Epithelial cell of esophagus (primary cell): Measurements from ENCODE around the gene GOLM1.

Experiments
- DNase-seq: peaks from one replicate; pipeline ENCODE4 v3.0.0; 2010; ENCODE audit warnings: low read depth
- H3K4me3 ChIP-seq: 2 replicates; pipeline ENCODE4 v1.5.1; 2011; ENCODE audit warnings: mild to moderate bottlenecking, low read length, control low read depth
- CTCF ChIP-seq: IDR thresholded peaks from 2 replicates; pipeline ENCODE4 v1.5.1; 2011; ENCODE audit warnings: low read depth, mild to moderate bottlenecking, low read length, control low read depth, inconsistent platforms; ENCODE audit not compliant: insufficient read depth; ENCODE audit errors: missing control alignments

The GOLM1 gene

GRCh38 chr9:86009133-86009532 is 90.2 kb downstream of the GOLM1 start:
- DNase-seq: no peak
- H3K4me3 ChIP-seq: no peak overlapping the region
- TF ChIP-seq CTCF: no peak

GRCh38 chr9:86005253-86005775 is 94.0 kb downstream of the GOLM1 start:
- TF ChIP-seq CTCF: no peak
- DNase-seq: no peak

GRCh38 chr9:85995599-85995998 is 103.8 kb downstream of the GOLM1 start:
- DNase-seq: no peak
- TF ChIP-seq CTCF: no peak
- no peak overlapping the region for H3K4me3 ChIP-seq

More at GRCh38 chr9:86005253-86005775, 94.0 kb downstream of the GOLM1 start:
- no peak overlapping the region for H3K4me3 ChIP-seq

- H3K4me3 ChIP-seq: no peak overlapping the region
- DNase-seq: no peak
- TF ChIP-seq CTCF: no peak
Observed at GRCh38 chr9:85995097-85995496, 104.3 kb downstream of the GOLM1 start.

- no peak for TF ChIP-seq CTCF
- H3K4me3 ChIP-seq: no peak overlapping the region
- DNase-seq: no peak
Observed at GRCh38 chr9:85994191-85994590, 105.2 kb downstream of the GOLM1 start.

- DNase-seq: no peak
- TF ChIP-seq CTCF: no peak
Observed at GRCh38 chr9:85987236-85987635, 112.1 kb downstream of the GOLM1 start.

GRCh38 chr9:85984457-85984856 is 114.9 kb downstream of the GOLM1 start:
- no peak for TF ChIP-seq CTCF
- H3K4me3 ChIP-seq: no peak overlapping the region
- DNase-seq: no peak

More at GRCh38 chr9:85987236-85987635, 112.1 kb downstream of the GOLM1 start:
- H3K4me3 ChIP-seq: no peak overlapping the region
